ENCODE data around the gene SMAD7.

Gene SMAD7

DNA sequence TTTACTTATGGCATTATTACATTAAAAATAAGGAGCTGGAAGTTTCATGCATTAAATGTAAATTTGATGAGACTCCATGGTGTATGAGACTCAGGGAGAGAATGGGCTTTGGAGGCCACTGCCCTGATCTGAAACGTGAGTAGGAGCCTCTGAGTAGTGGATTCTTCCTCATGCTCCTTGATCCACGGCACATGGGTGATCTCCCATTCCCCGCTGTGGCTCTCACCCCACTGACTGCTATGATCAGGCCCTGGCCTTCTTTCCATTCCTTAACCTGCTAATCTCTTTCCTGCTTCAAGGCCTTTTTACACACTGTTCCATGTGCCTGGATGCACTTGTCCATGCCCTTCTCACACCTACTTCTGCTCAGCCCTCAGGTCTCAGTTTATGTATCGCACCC, 68.4 kb downstream of the SMAD7 start:
- TF ChIP-seq ZFP30 (CRISPR knock-in tag; IDR thresholded peaks at IDR 0.05) (no peak), GLIS3 (CRISPR knock-in tag; IDR thresholded peaks at IDR 0.05) (no peak), ZFP3 (CRISPR knock-in tag; IDR thresholded peaks at IDR 0.05) (no peak), ISL1 (CRISPR knock-in tag; IDR thresholded peaks at IDR 0.05) (no peak), TOX (CRISPR knock-in tag; IDR thresholded peaks at IDR 0.05; ENCODE audit: borderline replicate concordance) (no peak), ZNF8 (CRISPR knock-in tag; IDR thresholded peaks at IDR 0.05) (no peak), PATZ1 (CRISPR knock-in tag; IDR thresholded peaks at IDR 0.05; ENCODE audit: borderline replicate concordance) (no peak)
- ATAC-seq, result no peak

- ATAC-seq, result no peak
- TF ChIP-seq SNAI2 (CRISPR knock-in tag; IDR thresholded peaks at IDR 0.05) (no peak), RARB (CRISPR knock-in tag; IDR thresholded peaks at IDR 0.05) (no peak), CREB5 (CRISPR knock-in tag; IDR thresholded peaks at IDR 0.05; ENCODE audit: low read depth) (no peak), ZFP30 (CRISPR knock-in tag; IDR thresholded peaks at IDR 0.05) (no peak), TSHZ2 (CRISPR knock-in tag; IDR thresholded peaks at IDR 0.05) (no peak), CSDC2 (CRISPR knock-in tag; IDR thresholded peaks at IDR 0.05) (no peak), ZFP3 (CRISPR knock-in tag; IDR thresholded peaks at IDR 0.05) (no peak), POU6F1 (CRISPR knock-in tag; IDR thresholded peaks at IDR 0.05; ENCODE audit: borderline replicate concordance, low read depth) (no peak), ARNTL (CRISPR knock-in tag; IDR thresholded peaks at IDR 0.05; ENCODE audit: borderline replicate concordance, low read depth) (no peak), PATZ1 (CRISPR knock-in tag; IDR thresholded peaks at IDR 0.05; ENCODE audit: borderline replicate concordance) (no peak), ESRRG (CRISPR knock-in tag; IDR thresholded peaks at IDR 0.05) (no peak), CSRNP3 (CRISPR knock-in tag; IDR thresholded peaks at IDR 0.05) (no peak), GLIS3 (CRISPR knock-in tag; IDR thresholded peaks at IDR 0.05) (no peak), PPARA (CRISPR knock-in tag; IDR thresholded peaks at IDR 0.05; ENCODE audit: borderline replicate concordance) (no peak), ZNF70 (CRISPR knock-in tag; IDR thresholded peaks at IDR 0.05) (no peak), ZNF8 (CRISPR knock-in tag; IDR thresholded peaks at IDR 0.05) (no peak), TCF4 (CRISPR knock-in tag; IDR thresholded peaks at IDR 0.05; ENCODE audit: borderline replicate concordance) (no peak), BACH2 (CRISPR knock-in tag; IDR thresholded peaks at IDR 0.05; ENCODE audit: borderline replicate concordance) (no peak)
Observed at GRCh38 chr18:48880931-48881330, 69.8 kb downstream of the SMAD7 start.
